HG03571 (cell line): ENCODE measurements around the gene LGALS1.
"Not testable (repeated sequence)": the region's sequence is repeated elsewhere in the genome, so short reads cannot be mapped to it uniquely, and the experiment has no call there.

Experiments used
- ATAC-seq: cut with Tn5 transposase; IDR thresholded peaks from one replicate; pipeline ENCODE4 v1.9.1; 2021; ENCODE audit not compliant: unreplicated experiment

LGALS1 gene

DNA sequence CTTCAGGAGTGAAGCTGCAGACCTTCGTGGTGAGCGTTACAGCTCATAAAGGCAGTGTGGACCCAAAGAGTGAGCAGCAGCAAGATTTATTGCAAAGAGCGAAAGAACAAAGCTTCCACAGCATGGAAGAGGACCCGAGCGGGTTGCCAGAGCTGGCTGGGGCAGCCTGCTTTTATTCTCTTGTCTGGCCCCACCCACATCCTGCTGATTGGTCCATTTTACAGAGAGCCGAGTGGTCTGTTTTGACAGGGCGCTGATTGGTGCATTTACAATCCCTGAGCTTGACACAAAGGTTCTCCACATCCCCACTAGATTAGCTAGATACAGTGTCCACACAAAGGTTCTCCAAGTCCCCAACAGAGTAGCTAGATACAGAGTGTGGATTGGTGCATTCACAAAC lies 41.8 kb downstream of the LGALS1 start:
- ATAC-seq, result not testable (repeated sequence)

DNA sequence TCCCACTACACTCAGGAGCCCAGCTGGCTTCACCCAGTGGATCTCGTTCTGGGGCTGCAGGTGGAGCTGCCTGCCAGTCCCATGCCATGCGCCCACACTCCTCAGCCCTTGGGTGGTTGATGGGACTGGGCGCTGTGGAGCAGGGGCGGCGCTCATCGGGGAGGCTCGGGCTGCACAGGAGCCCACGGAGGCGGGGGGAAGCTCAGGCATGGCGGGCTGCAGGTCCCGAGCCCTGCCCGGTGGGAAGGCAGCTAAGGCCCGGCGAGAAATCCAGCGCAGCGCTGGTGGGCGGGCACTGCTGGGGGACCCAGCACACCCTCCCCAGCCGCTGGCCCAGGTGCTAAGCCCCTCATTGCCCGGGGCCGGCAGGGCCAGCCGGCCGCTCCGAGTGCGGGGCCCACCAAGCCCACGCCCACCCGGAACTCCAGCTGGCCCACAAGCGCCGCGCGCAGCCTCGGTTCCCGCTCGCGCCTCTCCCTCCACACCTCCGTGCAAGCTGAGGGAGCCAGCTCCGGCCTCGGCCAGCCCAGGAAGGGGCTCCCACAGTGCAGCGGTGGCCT lies 42.4 kb downstream of the LGALS1 start:
- ATAC-seq, result not testable (repeated sequence)

DNA sequence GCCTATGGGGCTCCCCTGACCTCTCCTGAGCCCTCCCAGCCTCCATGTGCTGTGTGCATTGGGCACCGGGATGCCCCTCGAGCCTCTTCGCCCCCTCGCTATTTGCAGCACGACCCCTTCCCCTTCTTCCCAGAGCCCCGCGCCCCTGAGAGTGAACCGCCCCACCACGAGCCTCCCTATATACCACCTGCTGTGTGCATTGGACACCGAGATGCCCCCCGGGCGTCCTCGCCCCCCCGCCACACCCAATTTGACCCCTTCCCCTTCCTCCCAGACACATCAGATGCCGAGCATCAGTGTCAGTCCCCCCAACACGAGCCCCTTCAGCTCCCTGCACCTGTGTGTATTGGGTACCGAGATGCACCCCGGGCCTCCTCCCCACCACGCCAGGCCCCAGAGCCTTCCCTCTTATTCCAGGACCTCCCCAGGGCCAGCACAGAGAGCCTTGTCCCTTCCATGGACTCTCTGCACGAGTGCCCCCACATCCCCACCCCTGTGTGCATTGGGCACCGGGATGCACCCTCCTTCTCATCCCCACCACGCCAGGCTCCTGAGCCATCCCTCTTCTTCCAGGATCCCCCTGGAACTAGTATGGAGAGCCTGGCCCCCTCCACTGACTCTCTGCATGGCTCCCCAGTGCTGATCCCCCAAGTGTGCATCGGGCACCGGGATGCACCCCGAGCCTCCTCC lies 50.3 kb downstream of the LGALS1 start:
- no peak for ATAC-seq

DNA sequence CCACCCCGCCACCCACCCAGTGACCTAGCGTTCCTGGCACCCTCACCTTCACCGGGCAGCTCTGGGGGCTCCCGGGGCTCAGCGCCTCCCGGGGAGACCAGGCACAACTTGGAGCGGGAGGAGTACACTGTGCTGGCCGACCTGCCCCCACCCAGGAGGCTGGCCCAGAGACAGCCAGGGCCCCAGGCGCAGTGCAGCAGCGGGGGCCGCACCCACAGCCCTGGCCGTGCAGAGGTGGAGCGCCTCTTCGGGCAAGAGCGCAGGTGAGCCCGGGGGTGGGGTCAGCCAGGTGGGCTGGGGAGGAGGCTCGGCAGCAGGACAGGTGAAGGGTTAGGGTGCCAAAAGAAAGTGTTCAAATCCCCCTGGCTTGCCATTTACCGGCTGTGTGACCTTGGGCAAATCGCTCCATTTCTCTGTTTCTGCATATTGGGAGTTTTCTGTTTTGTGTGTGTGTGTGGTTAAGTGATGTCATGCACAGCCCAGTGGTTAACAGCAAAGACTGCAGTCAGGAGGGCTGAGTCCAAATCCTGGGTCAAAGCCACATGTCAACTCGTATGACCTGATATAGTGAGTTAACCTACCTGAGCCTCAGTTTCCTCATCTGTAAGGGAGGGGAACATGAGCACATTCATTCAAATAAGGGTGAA lies 50.9 kb downstream of the LGALS1 start:
- no peak for ATAC-seq

DNA sequence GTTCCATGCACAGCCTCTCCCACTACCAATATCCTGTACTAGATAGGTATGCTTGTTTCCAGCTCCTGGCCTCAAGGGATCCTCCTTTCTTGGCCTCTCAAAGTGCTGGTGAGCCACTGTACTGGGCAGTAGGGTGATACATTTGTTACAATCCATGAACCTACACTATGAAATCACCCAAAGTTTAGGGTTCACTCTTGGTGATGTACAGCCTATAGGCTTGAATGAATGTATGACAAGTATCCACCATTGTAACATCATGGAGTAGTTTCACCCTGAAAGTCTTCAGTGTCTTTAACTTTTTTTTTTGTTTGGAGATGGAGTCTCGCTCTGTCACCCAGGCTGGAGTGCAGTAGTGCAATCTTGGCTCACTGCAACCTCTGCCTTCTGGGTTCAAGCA lies 53.2 kb downstream of the LGALS1 start:
- ATAC-seq, result no peak
